Thymus (tissue), 11 donors: ENCODE measurements around the gene GHITM. TPM values are rescaled to one million over a fixed set of nuclear protein-coding genes. Genes with fewer than 3 reads are reported as not detected.
"Not testable (repeated sequence)": the region's sequence is repeated elsewhere in the genome, so short reads cannot be mapped to it uniquely, and the experiment has no call there.

ENCODE experiments used
- DNase-seq, 9 donors: peaks; one replicate each; pipeline ENCODE4 v3.0.0-alpha.2; 2013; ENCODE audit warnings: low spot score in 9 of 9, low read depth in 6 of 9, missing footprints in 1 of 9
- H3K27ac ChIP-seq, 2 donors: one replicate each; pipeline ENCODE4 v1.5.1; 2013; ENCODE audit warnings: control low read depth in 1 of 2, low read depth in 1 of 2, low read length in 1 of 2, mild to moderate bottlenecking in 1 of 2, moderate library complexity in 1 of 2
- H3K27me3 ChIP-seq, 2 donors: one replicate each; pipeline ENCODE4 v1.5.1; 2013; ENCODE audit warnings: low read length in 1 of 2; ENCODE audit not compliant: control insufficient read depth in 2 of 2, insufficient read depth in 1 of 2
- H3K36me3 ChIP-seq, 2 donors: one replicate each; pipeline ENCODE4 v1.5.1; 2013; ENCODE audit warnings: low read length in 1 of 2, mild to moderate bottlenecking in 1 of 2, moderate library complexity in 1 of 2; ENCODE audit not compliant: control insufficient read depth in 2 of 2, insufficient read depth in 2 of 2
- H3K4me1 ChIP-seq, 2 donors: one replicate each; pipeline ENCODE4 v1.5.1; 2013; ENCODE audit warnings: low read length in 2 of 2; ENCODE audit not compliant: control insufficient read depth in 2 of 2, insufficient read depth in 2 of 2
- H3K4me3 ChIP-seq, 2 donors: one replicate each; pipeline ENCODE4 v1.5.1; 2013; ENCODE audit warnings: low read length in 2 of 2, control low read depth in 1 of 2, mild to moderate bottlenecking in 1 of 2
- H3K9me3 ChIP-seq, 2 donors: one replicate each; pipeline ENCODE4 v1.5.1; 2013; ENCODE audit warnings: low read length in 1 of 2, mild to moderate bottlenecking in 1 of 2; ENCODE audit not compliant: control insufficient read depth in 2 of 2, insufficient read depth in 1 of 2
- WGBS: extraction: QIAGEN DNeasy Blood & Tissue Kit; methylation state at CpG from one replicate; pipeline ENCODE4 v1.1.7; 2013; 5-methylcytosine and 5-hydroxymethylcytosine counted together
- polyA plus RNA-seq: library from polyadenylated mRNA; stranded (reverse); fragments of 200-250 nt; gene quantifications from one replicate; pipeline ENCODE4 v1.2.3, GENCODE V29; 2013
- total RNA-seq: library from RNA; stranded (reverse); fragments of 120-200 nt; gene quantifications from one replicate; pipeline ENCODE4 v1.2.4, GENCODE V29; 2013
- donor health status: healthy.

GHITM gene
- total and polyA plus RNA-seq, 2 donors = 131 to 132 TPM

GRCh38 chr10:84177541-84178141 is 38.3 kb downstream of the GHITM start:
- peaks cover 0 to 2% of the 10 kb centered on the region in 2 donors for H3K36me3 ChIP-seq
- peak overlapping the region; percentile 88 to 93 for H3K27ac ChIP-seq
- H3K9me3 ChIP-seq = peaks cover 0 to 5% of the 10 kb centered on the region in 2 donors
- H3K4me3 ChIP-seq = no peak overlapping the region
- WGBS = 41% methylated on average over 8 of the region's 8 CpGs
- no peaks in the 10 kb centered on the region for H3K27me3 ChIP-seq
- peak in 7 of 9 donors; percentile 41 to 85 (median 66) for DNase-seq
- peaks cover 5 to 24% of the 10 kb centered on the region in 2 donors for H3K4me1 ChIP-seq

- Histone ChIP-seq H3K9me3 (peaks cover 0 to 5% of the 10 kb centered on the region in 2 donors), H3K27ac (peak overlapping the region; percentile 85 to 88)
- whole genome bisulfite sequencing = 98% methylated on average over 3 of the region's 3 CpGs
Measured at GRCh38 chr10:84178160-84178609, 38.9 kb downstream of the GHITM start.

GRCh38 chr10:84179059-84179710 is 39.9 kb downstream of the GHITM start:
- no peak for DNase-seq
- H3K36me3 ChIP-seq = no peaks in the 10 kb centered on the region
- WGBS = 83% methylated on average over 12 of the region's 12 CpGs
- peaks cover 5 to 24% of the 10 kb centered on the region in 2 donors for H3K4me1 ChIP-seq
- H3K27ac ChIP-seq = peak overlapping the region; percentile 43 to 46
- H3K9me3 ChIP-seq = peaks cover 0 to 5% of the 10 kb centered on the region in 2 donors
- no peak overlapping the region for H3K4me3 ChIP-seq
- no peaks in the 10 kb centered on the region for H3K27me3 ChIP-seq

More at GRCh38 chr10:84178160-84178609, 38.9 kb downstream of the GHITM start:
- Histone ChIP-seq H3K27me3 (no peaks in the 10 kb centered on the region), H3K36me3 (no peaks in the 10 kb centered on the region), H3K4me3 (no peak overlapping the region), H3K4me1 (peaks cover 5 to 24% of the 10 kb centered on the region in 2 donors)
- DNase-seq = no peak

- H3K4me1 ChIP-seq = peaks cover 5 to 24% of the 10 kb centered on the region in 2 donors
- DNase-seq, H3K27me3 ChIP-seq, H3K9me3 ChIP-seq, H3K4me3 ChIP-seq, H3K27ac ChIP-seq, H3K36me3 ChIP-seq: not testable (repeated sequence)
- 96% methylated on average over 20 of the region's 22 CpGs for WGBS
Measured at GRCh38 chr10:84180386-84180785, 41.1 kb downstream of the GHITM start.

- Histone ChIP-seq H3K9me3 (peaks cover 0 to 5% of the 10 kb centered on the region in 2 donors), H3K36me3 (no peaks in the 10 kb centered on the region), H3K4me3 (no peak overlapping the region), H3K27ac (no peak overlapping the region), H3K4me1 (peaks cover 5 to 20% of the 10 kb centered on the region in 2 donors), H3K27me3 (peaks cover 0 to 2% of the 10 kb centered on the region in 2 donors)
- no peak for DNase-seq
- WGBS = 87% methylated on average over 5 of the region's 5 CpGs
Measured at GRCh38 chr10:84181631-84182030, 42.3 kb downstream of the GHITM start.

- no peak for DNase-seq
- WGBS = 83% methylated on average over 4 of the region's 4 CpGs
- Histone ChIP-seq H3K4me3 (no peak overlapping the region), H3K9me3 (peaks cover 0 to 5% of the 10 kb centered on the region in 2 donors), H3K27me3 (peaks cover 0 to 2% of the 10 kb centered on the region in 2 donors), H3K36me3 (no peaks in the 10 kb centered on the region), H3K4me1 (no peaks in the 10 kb centered on the region), H3K27ac (no peak overlapping the region)
Measured at GRCh38 chr10:84184517-84184916, 45.2 kb downstream of the GHITM start.

- no peak for DNase-seq
- no peak overlapping the region for H3K4me3 ChIP-seq
- no peak overlapping the region for H3K27ac ChIP-seq
- peaks cover 0 to 5% of the 10 kb centered on the region in 2 donors for H3K9me3 ChIP-seq
- H3K36me3 ChIP-seq = no peaks in the 10 kb centered on the region
- peaks cover 0 to 2% of the 10 kb centered on the region in 2 donors for H3K27me3 ChIP-seq
- peaks cover 2 to 6% of the 10 kb centered on the region in 2 donors for H3K4me1 ChIP-seq
- 79% methylated on average over 11 of the region's 11 CpGs for WGBS
Measured at GRCh38 chr10:84185526-84186175, 46.3 kb downstream of the GHITM start.

- no peak overlapping the region for H3K27ac ChIP-seq
- WGBS = 82% methylated on average over 3 of the region's 3 CpGs
- H3K4me1 ChIP-seq = peaks cover 14 to 17% of the 10 kb centered on the region in 2 donors
- no peak for DNase-seq
- no peaks in the 10 kb centered on the region for H3K36me3 ChIP-seq
- H3K4me3 ChIP-seq = no peak overlapping the region
- H3K9me3 ChIP-seq = no peaks in the 10 kb centered on the region
- H3K27me3 ChIP-seq = peaks cover 0 to 25% of the 10 kb centered on the region in 2 donors
Measured at GRCh38 chr10:84188815-84189214, 49.5 kb downstream of the GHITM start.

GRCh38 chr10:84190621-84191020 is 51.3 kb downstream of the GHITM start:
- no peak for DNase-seq
- no peaks in the 10 kb centered on the region for H3K9me3 ChIP-seq
- peaks cover 7 to 42% of the 10 kb centered on the region in 2 donors for H3K27me3 ChIP-seq
- peaks cover 18 to 28% of the 10 kb centered on the region in 2 donors for H3K4me1 ChIP-seq
- H3K27ac ChIP-seq = peak overlapping the region in 1 of 2 donors; percentile 53
- 64% methylated on average over 3 of the region's 3 CpGs for whole genome bisulfite sequencing
- H3K36me3 ChIP-seq = no peaks in the 10 kb centered on the region
- H3K4me3 ChIP-seq = no peak overlapping the region
